H9 (cell line): ENCODE measurements around the gene GPC3. TPM values are rescaled to one million over a fixed set of nuclear protein-coding genes. Genes with fewer than 3 reads are reported as not detected.

ENCODE experiments used
- DNase-seq: peaks from one replicate; pipeline ENCODE4 v3.0.0-alpha.2; 2017
- H2AFZ ChIP-seq: one replicate; pipeline ENCODE4 v1.6.1; 2013; ENCODE audit warnings: mild to moderate bottlenecking, low read length, control low read depth, moderate library complexity
- H2AK5ac ChIP-seq: 2 replicates; pipeline ENCODE4 v1.6.1; 2013; ENCODE audit warnings: low read length, control low read depth, mixed read lengths; ENCODE audit not compliant: insufficient read length
- H2BK120ac ChIP-seq: one replicate; pipeline ENCODE4 v1.6.1; 2013; ENCODE audit warnings: low read depth, mild to moderate bottlenecking, low read length, control low read depth, inconsistent platforms; ENCODE audit not compliant: poor library complexity, severe bottlenecking
- H2BK12ac ChIP-seq: 2 replicates; pipeline ENCODE4 v1.6.1; 2013; ENCODE audit warnings: low read length, control low read depth, mixed read lengths, low read depth; ENCODE audit not compliant: insufficient read length
- H2BK15ac ChIP-seq: 2 replicates; pipeline ENCODE4 v1.6.1; 2013; ENCODE audit warnings: low read depth, low read length, control low read depth
- H2BK20ac ChIP-seq: one replicate; pipeline ENCODE4 v1.6.1; 2013; ENCODE audit warnings: low read depth, mild to moderate bottlenecking, low read length, control low read depth, inconsistent platforms; ENCODE audit not compliant: poor library complexity, severe bottlenecking
- H2BK5ac ChIP-seq: 2 replicates; pipeline ENCODE4 v1.6.1; 2013; ENCODE audit warnings: low read length, control low read depth, mixed read lengths; ENCODE audit not compliant: insufficient read length
- H3K14ac ChIP-seq: 2 replicates; pipeline ENCODE4 v1.6.1; 2013; ENCODE audit warnings: low read length, control low read depth; ENCODE audit not compliant: insufficient read depth
- H3K18ac ChIP-seq: 2 replicates; pipeline ENCODE4 v1.6.1; 2013; ENCODE audit warnings: low read depth, mild to moderate bottlenecking, mixed read lengths, low read length, control low read depth; ENCODE audit not compliant: insufficient read length
- H3K23ac ChIP-seq: 2 replicates; pipeline ENCODE4 v1.6.1; 2013; ENCODE audit warnings: low read length, control low read depth, mixed read lengths, low read depth; ENCODE audit not compliant: insufficient read length
- H3K23me2 ChIP-seq: 2 replicates; pipeline ENCODE4 v1.6.1; 2013; ENCODE audit warnings: low read depth, mild to moderate bottlenecking, mixed read lengths, low read length, control low read depth; ENCODE audit not compliant: insufficient read length, poor library complexity, severe bottlenecking
- H3K27ac ChIP-seq: 2 replicates; pipeline ENCODE4 v1.5.1; 2013; ENCODE audit warnings: low read length, control low read depth, mixed read lengths, low read depth; ENCODE audit not compliant: insufficient read length
- H3K27me3 ChIP-seq: 2 replicates; pipeline ENCODE4 v1.6.1; 2013; ENCODE audit warnings: low read length, control low read depth, inconsistent platforms; ENCODE audit not compliant: insufficient read depth
- H3K4ac ChIP-seq: 2 replicates; pipeline ENCODE4 v1.6.1; 2013; ENCODE audit warnings: low read depth, mild to moderate bottlenecking, control low read depth, inconsistent platforms, low read length, moderate library complexity
- H3K4me1 ChIP-seq: 2 replicates; pipeline ENCODE4 v1.6.1; 2013; ENCODE audit warnings: low read length, control low read depth, inconsistent platforms; ENCODE audit not compliant: insufficient read depth
- H3K4me2 ChIP-seq: 2 replicates; pipeline ENCODE4 v1.6.1; 2013; ENCODE audit warnings: low read length, control low read depth, mixed read lengths; ENCODE audit not compliant: insufficient read length, insufficient read depth
- H3K56ac ChIP-seq: 2 replicates; pipeline ENCODE4 v1.6.1; 2013; ENCODE audit warnings: low read depth, mild to moderate bottlenecking, mixed read lengths, low read length, control low read depth; ENCODE audit not compliant: insufficient read length
- H3K79me1 ChIP-seq: 2 replicates; pipeline ENCODE4 v1.6.1; 2013; ENCODE audit warnings: low read depth, mild to moderate bottlenecking, moderate library complexity, low read length, control low read depth, inconsistent platforms; ENCODE audit not compliant: insufficient read depth, poor library complexity, severe bottlenecking
- H3K79me2 ChIP-seq: 2 replicates; pipeline ENCODE4 v1.6.1; 2013; ENCODE audit warnings: low read length, control low read depth, inconsistent platforms; ENCODE audit not compliant: insufficient read depth
- H3K9ac ChIP-seq: 2 replicates; pipeline ENCODE4 v1.6.1; 2013; ENCODE audit warnings: low read length, control low read depth, mixed read lengths; ENCODE audit not compliant: insufficient read length; ENCODE audit errors: extremely low read depth
- H3K9me3 ChIP-seq: one replicate; pipeline ENCODE4 v1.6.1; 2013; ENCODE audit warnings: low read depth, low read length, inconsistent platforms; ENCODE audit not compliant: control insufficient read depth
- H3T11ph ChIP-seq: one replicate; pipeline ENCODE4 v1.6.1; 2013; ENCODE audit warnings: mild to moderate bottlenecking, low read length, control low read depth, inconsistent platforms
- H4K20me1 ChIP-seq: one replicate; pipeline ENCODE4 v1.6.1; 2013; ENCODE audit not compliant: control insufficient read depth, insufficient read length, insufficient read depth
- H4K5ac ChIP-seq: 2 replicates; pipeline ENCODE4 v1.6.1; 2013; ENCODE audit warnings: low read depth, mild to moderate bottlenecking, mixed read lengths, low read length, control low read depth; ENCODE audit not compliant: insufficient read length
- H4K8ac ChIP-seq: replicated peaks from 2 replicates; pipeline ENCODE4 v1.6.1; 2013; ENCODE audit warnings: low read length, control low read depth, mixed read lengths, low read depth; ENCODE audit not compliant: insufficient read length
- H4K91ac ChIP-seq: 2 replicates; pipeline ENCODE4 v1.6.1; 2013; ENCODE audit warnings: low read depth, mild to moderate bottlenecking, moderate library complexity, mixed read lengths, low read length, control low read depth; ENCODE audit not compliant: insufficient read length
- H3K27ac Mint-ChIP-seq, 3 experiments: 2 replicates in 2 of 3; 3 replicates in 1 of 3; pipeline ENCODE4 v1.8.0; 2020 to 2021; ENCODE audit warnings: mixed read lengths in 3 of 3, mild to moderate bottlenecking in 1 of 3, moderate library complexity in 1 of 3
- H3K27me3 Mint-ChIP-seq: 2 replicates; pipeline ENCODE4 v1.8.0; 2021; ENCODE audit warnings: low read depth, mild to moderate bottlenecking, moderate library complexity, mixed read lengths
- H3K36me3 Mint-ChIP-seq, 3 experiments: 2 replicates in 2 of 3; 3 replicates in 1 of 3; pipeline ENCODE4 v1.8.0; 2020 to 2021; ENCODE audit warnings: low read depth in 3 of 3, mixed read lengths in 3 of 3; ENCODE audit not compliant: insufficient read depth in 1 of 3
- H3K4me1 Mint-ChIP-seq, 2 experiments: 2 replicates each; pipeline ENCODE4 v1.8.0; 2020; ENCODE audit warnings: mixed read lengths in 2 of 2
- H3K4me3 Mint-ChIP-seq, 2 experiments: 2 replicates in 1 of 2; 3 replicates in 1 of 2; pipeline ENCODE4 v1.8.0; 2020 to 2021; ENCODE audit warnings: mild to moderate bottlenecking in 2 of 2, mixed read lengths in 2 of 2, moderate library complexity in 1 of 2
- H3K9me3 Mint-ChIP-seq, 2 experiments: 2 replicates in 1 of 2; 3 replicates in 1 of 2; pipeline ENCODE4 v1.8.0; 2020; ENCODE audit warnings: mild to moderate bottlenecking in 2 of 2, mixed read lengths in 2 of 2, moderate library complexity in 1 of 2
- CTCF ChIP-seq: fragments of 200-600 bp; sonication (generic); conservative IDR thresholded peaks from 3 replicates; pipeline ENCODE4 v1.8.0; 2021; ENCODE audit warnings: antibody characterized with exemption, mild to moderate bottlenecking
- WGBS: extraction: QIAGEN DNeasy Blood & Tissue Kit; methylation state at CpG from one replicate; pipeline ENCODE4 v1.1.7; 2013; ENCODE audit warnings: missing lambda C conversion rate, low lambda C conversion rate, mixed read lengths; ENCODE audit not compliant: insufficient read length; ENCODE audit errors: extremely low coverage; 5-methylcytosine and 5-hydroxymethylcytosine counted together
- total RNA-seq: library from RNA; stranded (reverse); gene quantifications from 2 replicates; pipeline ENCODE4 v1.2.1, GENCODE V29; 2021

Gene GPC3
- total RNA-seq, 1 experiment from 2014 or later, result 108 TPM

DNA sequence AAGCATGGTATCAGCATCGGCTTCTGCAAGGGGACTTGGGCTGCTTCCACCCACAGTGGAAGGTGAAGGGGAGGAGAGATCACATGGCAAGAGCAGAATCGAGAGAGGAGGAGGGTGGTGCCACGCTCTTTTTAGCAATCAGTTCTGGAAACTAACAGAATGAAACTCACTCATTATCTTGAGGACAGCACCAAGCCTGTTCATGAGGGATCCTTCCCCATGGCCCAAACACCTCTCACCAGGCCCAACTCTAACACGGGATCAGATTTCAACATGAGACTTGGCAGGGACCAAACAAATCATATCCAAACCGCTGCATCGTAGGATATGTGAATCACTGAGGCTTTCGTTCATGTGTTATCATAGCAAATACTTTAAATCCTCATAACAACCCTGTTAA is 125.5 kb downstream of the GPC3 start:
- Histone ChIP-seq H3K27ac (no peak overlapping the region), H4K5ac (no peak overlapping the region), H4K20me1 (no peaks in the 10 kb centered on the region), H2BK12ac (no peak overlapping the region), H3K56ac (no peak overlapping the region), H3K4me1 (no peaks in the 10 kb centered on the region), H3K4me2 (no peak overlapping the region), H3K18ac (no peak overlapping the region), H3K27me3 (no peaks in the 10 kb centered on the region), H2AFZ (no peak overlapping the region), H3K79me1 (no peaks in the 10 kb centered on the region), H3K4ac (no peak overlapping the region), H2BK20ac (no peak overlapping the region), H4K8ac (no peak overlapping the region), H3K9me3 (no peaks in the 10 kb centered on the region), H4K91ac (no peak overlapping the region), H2BK120ac (no peak overlapping the region), H3K23ac (no peak overlapping the region), H2BK15ac (no peak overlapping the region), H3K14ac (no peak overlapping the region), H2AK5ac (no peak overlapping the region), H3K79me2 (no peaks in the 10 kb centered on the region), H3K23me2 (no peaks in the 10 kb centered on the region), H3T11ph (no peak overlapping the region), H3K9ac (no peak overlapping the region), H2BK5ac (no peak overlapping the region)
- Mint-ChIP-seq H3K27ac (peak overlapping the region in 2 of 3 experiments; percentile 6 to 26; a peak in 2 of 7 replicates), H3K36me3 (peaks cover 0 to 21% (median 3%) of the 10 kb centered on the region in 3 experiments; a peak in 4 of 7 replicates), H3K9me3 (no peaks in the 10 kb centered on the region), H3K4me1 (peaks cover 16 to 17% of the 10 kb centered on the region in 2 experiments), H3K4me3 (no peak overlapping the region; a peak in 1 of 5 replicates), H3K27me3 (no peaks in the 10 kb centered on the region)
- no CpG with 5 or more reads among the region's 7 CpGs for WGBS
- TF ChIP-seq CTCF, result no peak
- DNase-seq, result no peak
